Measurements from ENCODE around the gene ZNF484.

DNA sequence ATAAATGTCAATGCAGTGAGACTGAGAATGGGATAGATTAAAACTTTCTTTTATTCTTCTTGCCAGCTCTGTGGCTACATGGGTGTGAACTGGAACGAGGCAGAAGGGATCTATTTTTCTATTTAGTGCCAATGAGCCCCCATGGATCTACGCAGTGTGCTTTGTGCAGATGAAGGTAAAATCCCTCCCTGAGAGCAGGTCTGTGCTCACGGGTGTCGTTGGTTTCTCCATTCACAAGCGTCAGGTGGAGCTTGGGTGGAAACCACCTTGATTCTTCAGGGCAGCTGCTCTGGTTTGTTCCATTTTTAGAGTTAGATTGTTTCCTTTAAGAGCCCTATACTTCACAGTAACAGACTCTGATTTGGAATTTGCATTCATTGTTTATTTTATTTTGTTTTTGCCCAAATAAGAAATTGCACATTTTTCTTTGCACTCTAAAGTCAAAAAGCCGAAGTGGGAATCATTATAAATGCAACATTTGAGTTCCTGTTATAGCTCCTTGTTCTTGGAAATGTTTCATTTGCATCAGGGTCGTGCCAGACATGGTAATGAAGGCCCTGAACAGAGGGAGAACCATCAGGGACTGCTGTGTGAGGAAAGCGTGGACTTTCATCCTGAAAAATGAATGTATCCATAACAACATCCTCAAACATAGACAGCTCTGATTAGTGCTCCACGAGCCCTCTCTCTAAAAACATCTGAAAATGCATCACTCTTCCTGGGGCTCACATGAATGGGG is 82.1 kb downstream of the ZNF484 start:
- TF ChIP-seq, protein P1, sequence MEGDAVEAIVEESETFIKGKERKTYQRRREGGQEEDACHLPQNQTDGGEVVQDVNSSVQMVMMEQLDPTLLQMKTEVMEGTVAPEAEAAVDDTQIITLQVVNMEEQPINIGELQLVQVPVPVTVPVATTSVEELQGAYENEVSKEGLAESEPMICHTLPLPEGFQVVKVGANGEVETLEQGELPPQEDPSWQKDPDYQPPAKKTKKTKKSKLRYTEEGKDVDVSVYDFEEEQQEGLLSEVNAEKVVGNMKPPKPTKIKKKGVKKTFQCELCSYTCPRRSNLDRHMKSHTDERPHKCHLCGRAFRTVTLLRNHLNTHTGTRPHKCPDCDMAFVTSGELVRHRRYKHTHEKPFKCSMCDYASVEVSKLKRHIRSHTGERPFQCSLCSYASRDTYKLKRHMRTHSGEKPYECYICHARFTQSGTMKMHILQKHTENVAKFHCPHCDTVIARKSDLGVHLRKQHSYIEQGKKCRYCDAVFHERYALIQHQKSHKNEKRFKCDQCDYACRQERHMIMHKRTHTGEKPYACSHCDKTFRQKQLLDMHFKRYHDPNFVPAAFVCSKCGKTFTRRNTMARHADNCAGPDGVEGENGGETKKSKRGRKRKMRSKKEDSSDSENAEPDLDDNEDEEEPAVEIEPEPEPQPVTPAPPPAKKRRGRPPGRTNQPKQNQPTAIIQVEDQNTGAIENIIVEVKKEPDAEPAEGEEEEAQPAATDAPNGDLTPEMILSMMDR (IDR thresholded peaks at IDR 0.05) = no peak
- TF ChIP-seq POLR2A (IDR thresholded peaks at IDR 0.05) = no peak

All from right lobe of liver (tissue), 4 donors.